ENCODE measurements around the gene UBE2H.
"Not testable (repeated sequence)": the region's sequence is repeated elsewhere in the genome, so short reads cannot be mapped to it uniquely, and the experiment has no call there.

The UBE2H gene

GRCh38 chr7:129908181-129908580, 44.6 kb downstream of the UBE2H start:
- DNase-seq (ENCODE audit: low read depth): no peak

- DNase-seq (ENCODE audit: low read depth): no peak
Observed at GRCh38 chr7:129907122-129907736, 45.5 kb downstream of the UBE2H start.

- DNase-seq (ENCODE audit: low read depth): no peak
Observed at GRCh38 chr7:129906700-129907099, 46.1 kb downstream of the UBE2H start.

GRCh38 chr7:129903935-129904334, 48.8 kb downstream of the UBE2H start:
- DNase-seq (ENCODE audit: low read depth): no peak

GRCh38 chr7:129902788-129903422, 49.9 kb downstream of the UBE2H start:
- no peak for DNase-seq (ENCODE audit: low read depth)

- DNase-seq (ENCODE audit: low read depth): no peak
Observed at GRCh38 chr7:129898502-129899160, 54.1 kb downstream of the UBE2H start.

GRCh38 chr7:129898007-129898406, 54.8 kb downstream of the UBE2H start:
- DNase-seq (ENCODE audit: low read depth): no peak

- no peak for DNase-seq (ENCODE audit: low read depth)
Observed at GRCh38 chr7:129896568-129897382, 56.0 kb downstream of the UBE2H start.

GRCh38 chr7:129894184-129894583, 58.6 kb downstream of the UBE2H start:
- DNase-seq (ENCODE audit: low read depth): not testable (repeated sequence)

GRCh38 chr7:129890090-129890489, 62.7 kb downstream of the UBE2H start:
- no peak for DNase-seq (ENCODE audit: low read depth)

- DNase-seq (ENCODE audit: low read depth): no peak
Observed at GRCh38 chr7:129889133-129889844, 63.5 kb downstream of the UBE2H start.

GRCh38 chr7:129887865-129888264, 64.9 kb downstream of the UBE2H start:
- DNase-seq (ENCODE audit: low read depth): no peak

- no peak for DNase-seq (ENCODE audit: low read depth)
Observed at GRCh38 chr7:129886818-129887186, 66.0 kb downstream of the UBE2H start.

GRCh38 chr7:129886167-129886817, 66.5 kb downstream of the UBE2H start:
- DNase-seq (ENCODE audit: low read depth): no peak

- no peak for DNase-seq (ENCODE audit: low read depth)
Observed at GRCh38 chr7:129884495-129884894, 68.3 kb downstream of the UBE2H start.

- DNase-seq (ENCODE audit: low read depth): no peak
Observed at GRCh38 chr7:129883151-129883550, 69.6 kb downstream of the UBE2H start.

- no peak for DNase-seq (ENCODE audit: low read depth)
Observed at GRCh38 chr7:129882531-129882930, 70.2 kb downstream of the UBE2H start.

- DNase-seq (ENCODE audit: low read depth): no peak
Observed at GRCh38 chr7:129877146-129877792, 75.5 kb downstream of the UBE2H start.

GRCh38 chr7:129875745-129876411, 76.9 kb downstream of the UBE2H start:
- no peak for DNase-seq (ENCODE audit: low read depth)

GRCh38 chr7:129875160-129875559, 77.6 kb downstream of the UBE2H start:
- DNase-seq (ENCODE audit: low read depth): no peak
